Activated CD8-positive, alpha-beta T cell treated with anti-CD3 and anti-CD28 coated beads for 36 hours (primary cell): Measurements from ENCODE around the gene CBX4. TPM values are rescaled to one million over a fixed set of nuclear protein-coding genes. Genes with fewer than 3 reads are reported as not detected.

Source experiments
- ATAC-seq: fragments of 200-7000 bp; cut with Tn5 transposase; one replicate; pipeline ENCODE4 v1.10.0; 2021; ENCODE audit warnings: mild to moderate bottlenecking, moderate library complexity
- CTCF ChIA-PET: fragments of 350-600 bp; sonication (Branson Sonifier 250); formaldehyde crosslinking; loops from one replicate; lab custom pipeline; 2021; ENCODE audit warnings: antibody characterized with exemption; lab: Charles Lee
- POLR2A ChIA-PET: fragments of 350-600 bp; sonication (Branson Sonifier 250); formaldehyde crosslinking; loops from one replicate; lab custom pipeline; 2021; ENCODE audit warnings: antibody characterized with exemption; lab: Charles Lee
- DNase-seq: peaks from one replicate; pipeline ENCODE4 v3.0.0-alpha.2; 2020
- H3K27ac Mint-ChIP-seq: one replicate; pipeline ENCODE4 v1.8.0; 2021; ENCODE audit warnings: mild to moderate bottlenecking, mixed read lengths
- H3K27me3 Mint-ChIP-seq: one replicate; pipeline ENCODE4 v1.8.0; 2021; ENCODE audit warnings: mixed read lengths
- H3K36me3 Mint-ChIP-seq: one replicate; pipeline ENCODE4 v1.8.0; 2021; ENCODE audit warnings: low read depth, mixed read lengths
- H3K4me1 Mint-ChIP-seq: one replicate; pipeline ENCODE4 v1.8.0; 2021; ENCODE audit warnings: low read depth, mixed read lengths
- H3K4me3 Mint-ChIP-seq: one replicate; pipeline ENCODE4 v1.8.0; 2021; ENCODE audit warnings: mild to moderate bottlenecking, moderate library complexity, mixed read lengths
- H3K9me3 Mint-ChIP-seq: one replicate; pipeline ENCODE4 v1.8.0; 2021; ENCODE audit warnings: mixed read lengths
- CTCF ChIP-seq: fragments of 200-600 bp; IDR thresholded peaks from one replicate; pipeline ENCODE4 v1.8.0; 2022; ENCODE audit warnings: antibody characterized with exemption, mild to moderate bottlenecking
- intact Hi-C: fragments of 100-400 bp; cut with micrococcal nuclease; formaldehyde crosslinking; loops from one replicate; pipeline ENCODE4 v1.10.0; 2022
- total RNA-seq, 2 experiments: library from RNA; stranded (reverse); gene quantifications; one replicate each; pipeline ENCODE4 v1.2.3, GENCODE V29; 2021

The CBX4 gene
- total RNA-seq, 2 experiments from 2014 or later, result 23.9 to 28.0 TPM

GRCh38 chr17:79786930-79787643 lies 52.2 kb downstream of the CBX4 start:
- no peak for DNase-seq
- H3K4me3 Mint-ChIP-seq, result no peak overlapping the region
- TF ChIP-seq CTCF, result no peak
- peaks cover 14% of the 10 kb centered on the region for H3K4me1 Mint-ChIP-seq
- CTCF ChIA-PET, result interaction anchor here (0.7 to 1.7 kb wide), 5 partner anchors 9 to 212 kb away, joined by 3 to 4 read pairs (median 3); partner anchors contain the start of genes CBX2 and CBX4
- no peak for ATAC-seq
- intact Hi-C loops, result no loop called here
- no peaks in the 10 kb centered on the region for H3K9me3 Mint-ChIP-seq
- peaks cover 44% of the 10 kb centered on the region for H3K27me3 Mint-ChIP-seq
- H3K36me3 Mint-ChIP-seq, result peaks cover 7% of the 10 kb centered on the region
- no peak overlapping the region for H3K27ac Mint-ChIP-seq
- POLR2A ChIA-PET, result interaction anchor here (1.8 kb wide), 1 partner anchor 10 kb away, joined by 5 read pairs; the partner anchor contains the start of gene CBX8

DNA sequence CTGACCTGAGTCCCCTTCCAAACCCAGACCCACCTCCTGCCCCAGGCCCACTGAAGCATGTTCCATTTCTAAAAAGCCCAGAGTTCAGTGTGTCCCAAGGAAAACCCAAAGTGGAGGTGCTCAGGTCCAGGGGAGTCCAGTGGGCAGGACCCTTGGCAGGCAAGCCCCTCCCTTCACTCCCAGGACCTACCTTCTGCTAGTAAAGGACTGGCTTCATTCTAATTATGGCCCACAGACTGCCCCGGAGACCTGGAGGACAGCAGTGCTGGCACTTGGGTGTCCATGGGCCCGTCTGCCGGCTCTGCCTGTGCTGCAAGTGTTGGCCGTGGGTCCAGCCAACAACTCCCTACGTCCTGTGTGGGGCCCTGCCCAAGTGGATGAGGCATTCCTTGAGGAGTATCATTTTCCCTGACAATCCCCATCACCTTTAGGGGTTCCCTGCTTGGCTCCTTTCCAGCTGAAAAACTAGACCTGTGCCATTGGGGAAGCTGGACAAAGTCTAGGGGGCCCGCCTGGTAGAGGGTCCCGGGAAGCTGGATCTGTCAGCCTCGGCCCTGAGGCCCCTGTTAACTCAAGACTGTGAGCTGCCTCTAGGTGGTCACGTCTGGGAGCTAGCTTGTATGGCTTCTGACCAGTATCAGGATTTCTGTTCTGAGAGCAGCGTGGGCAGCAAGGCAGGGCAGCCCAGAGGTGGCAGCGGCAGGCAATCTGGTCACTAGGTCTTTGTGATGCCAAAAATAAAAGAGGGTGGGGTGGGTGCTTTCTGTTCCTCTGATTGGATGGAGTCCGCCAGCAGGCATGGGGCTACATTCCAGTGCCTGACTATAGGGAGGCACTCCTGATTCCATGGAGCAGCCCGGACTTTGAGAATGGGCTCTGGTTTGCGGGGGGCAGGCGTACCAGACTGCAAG lies 53.1 kb downstream of the CBX4 start:
- no peak overlapping the region for H3K4me3 Mint-ChIP-seq
- H3K4me1 Mint-ChIP-seq, result peaks cover 23% of the 10 kb centered on the region
- ChIA-PET POLR2A (interaction anchor here (1.8 kb wide), 1 partner anchor 11 kb away, joined by 5 read pairs; the partner anchor contains the start of gene CBX8), CTCF (interaction anchor here (0.8 to 1.7 kb wide), 3 partner anchors 8 to 213 kb away, joined by 3 to 4 read pairs (median 3); partner anchors contain the start of gene CBX2)
- TF ChIP-seq CTCF, result no peak
- no peak overlapping the region for H3K27ac Mint-ChIP-seq
- ATAC-seq (no peak), DNase-seq (no peak)
- H3K9me3 Mint-ChIP-seq, result no peaks in the 10 kb centered on the region
- H3K36me3 Mint-ChIP-seq, result peaks cover 8% of the 10 kb centered on the region
- H3K27me3 Mint-ChIP-seq, result peaks cover 45% of the 10 kb centered on the region
- intact Hi-C loops, result no loop called here

- CTCF ChIA-PET, result no interaction called here
- intact Hi-C loops, result no loop called here
- Mint-ChIP-seq H3K9me3 (no peaks in the 10 kb centered on the region), H3K27me3 (peaks cover 44% of the 10 kb centered on the region), H3K4me3 (no peak overlapping the region), H3K36me3 (peaks cover 8% of the 10 kb centered on the region), H3K27ac (no peak overlapping the region), H3K4me1 (peaks cover 26% of the 10 kb centered on the region)
- DNase-seq (no peak), ATAC-seq (no peak)
- POLR2A ChIA-PET, result no interaction called here
- no peak for TF ChIP-seq CTCF
Measured at GRCh38 chr17:79785017-79785899, 54.0 kb downstream of the CBX4 start.

GRCh38 chr17:79784353-79785016 lies 54.8 kb downstream of the CBX4 start:
- no peak overlapping the region for H3K27ac Mint-ChIP-seq
- TF ChIP-seq CTCF, result no peak
- ATAC-seq (no peak), DNase-seq (no peak)
- ChIA-PET POLR2A (no interaction called here), CTCF (no interaction called here)
- H3K4me3 Mint-ChIP-seq, result no peak overlapping the region
- H3K36me3 Mint-ChIP-seq, result peaks cover 8% of the 10 kb centered on the region
- intact Hi-C loops, result no loop called here
- H3K27me3 Mint-ChIP-seq, result peaks cover 45% of the 10 kb centered on the region
- no peaks in the 10 kb centered on the region for H3K9me3 Mint-ChIP-seq
- H3K4me1 Mint-ChIP-seq, result peaks cover 26% of the 10 kb centered on the region
